HT-29 (cell line): ENCODE data around the gene SYT11. TPM values are rescaled to one million over a fixed set of nuclear protein-coding genes. Genes with fewer than 3 reads are reported as not detected.
"Not testable (repeated sequence)": the region's sequence is repeated elsewhere in the genome, so short reads cannot be mapped to it uniquely, and the experiment has no call there.

Experiments used
- DNase-seq: peaks from one replicate; pipeline ENCODE4 v3.0.0-alpha.2; 2015; ENCODE audit warnings: low spot score
- total RNA-seq: library from RNA; depleted of rRNA; stranded (reverse); fragments of >200 nt; shearing (Covaris generic); gene quantifications from 2 replicates; pipeline ENCODE4 v1.2.3, GENCODE V29; 2014

The SYT11 gene
- total RNA-seq, 1 experiment from 2014 or later = not detected

GRCh38 chr1:155899683-155900082, 40.3 kb downstream of the SYT11 start:
- no peak for DNase-seq

GRCh38 chr1:155900161-155900560, 40.8 kb downstream of the SYT11 start:
- DNase-seq = no peak

- DNase-seq = no peak
Observed at GRCh38 chr1:155904261-155904660, 44.9 kb downstream of the SYT11 start.

GRCh38 chr1:155909894-155910293, 50.5 kb downstream of the SYT11 start:
- no peak for DNase-seq

- peak; percentile 58 for DNase-seq
Observed at GRCh38 chr1:155910621-155911121, 51.3 kb downstream of the SYT11 start.

- peak; percentile 89 for DNase-seq
Observed at GRCh38 chr1:155911156-155912055, 52.0 kb downstream of the SYT11 start, which contains the start of gene RIT1. RIT1 (minus strand) TSS chr1:155911349; CDS start chr1:155910761, 588 bp downstream.

GRCh38 chr1:155912056-155912536, 52.7 kb downstream of the SYT11 start:
- no peak for DNase-seq

- DNase-seq = no peak
Observed at GRCh38 chr1:155913969-155914757, 54.8 kb downstream of the SYT11 start.

- DNase-seq = no peak
Observed at GRCh38 chr1:155918660-155919059, 59.3 kb downstream of the SYT11 start.

GRCh38 chr1:155919801-155920200, 60.4 kb downstream of the SYT11 start:
- DNase-seq = no peak

GRCh38 chr1:155920717-155921116, 61.4 kb downstream of the SYT11 start:
- no peak for DNase-seq

GRCh38 chr1:155925506-155925905, 66.1 kb downstream of the SYT11 start:
- DNase-seq = no peak

GRCh38 chr1:155929057-155929456, 69.7 kb downstream of the SYT11 start:
- no peak for DNase-seq

- not testable (repeated sequence) for DNase-seq
Observed at GRCh38 chr1:155930725-155931124, 71.4 kb downstream of the SYT11 start.

- no peak for DNase-seq
Observed at GRCh38 chr1:155931332-155932038, 72.1 kb downstream of the SYT11 start.

GRCh38 chr1:155932081-155932480, 72.7 kb downstream of the SYT11 start:
- no peak for DNase-seq

- no peak for DNase-seq
Observed at GRCh38 chr1:155932487-155932886, 73.1 kb downstream of the SYT11 start.

- DNase-seq = no peak
Observed at GRCh38 chr1:155933591-155934096, 74.3 kb downstream of the SYT11 start.

GRCh38 chr1:155934097-155934935, 74.9 kb downstream of the SYT11 start, which contains the start of gene KHDC4:
KHDC4 (minus strand) TSS chr1:155934413; CDS start chr1:155934373, 40 bp downstream.
- peak; percentile 98 for DNase-seq
